ENCODE results near the gene CDH15.

Gene CDH15

DNA sequence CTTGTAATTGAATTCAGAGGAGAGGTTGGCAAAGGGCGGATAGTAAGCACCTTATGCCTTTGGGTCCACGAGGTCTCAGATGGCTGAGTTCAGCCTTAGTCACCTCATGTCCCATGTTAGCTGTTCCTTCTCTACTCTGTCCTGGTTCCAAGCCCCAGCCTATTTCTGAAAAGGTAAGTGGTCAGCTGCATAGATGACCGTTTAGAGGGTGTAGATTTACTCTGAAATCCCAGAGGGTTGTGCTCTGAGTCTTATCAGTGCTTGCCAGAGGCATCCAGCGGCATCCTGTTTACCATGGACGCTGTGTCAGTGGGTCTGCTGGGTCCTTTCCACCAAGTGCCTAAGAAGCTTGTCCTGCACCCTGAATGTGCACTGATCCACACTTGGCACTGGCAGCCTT, 47.8 kb downstream of the CDH15 start:
- Histone ChIP-seq H3K9me3 (no peaks in the 10 kb centered on the region), H3K4me1 (peaks cover 0 to 28% (median 19%) of the 10 kb centered on the region in 4 donors), H3K27me3 (no peaks in the 10 kb centered on the region), H3K4me3 (no peak overlapping the region), H3K36me3 (peaks cover 24 to 45% (median 31%) of the 10 kb centered on the region in 3 donors), H3K27ac (no peak overlapping the region)
- intact Hi-C loops (cut with DNase I; ENCODE audit: low total_unique reads), result loop anchor here (5.0 to 10.0 kb wide), 2 partner anchors 275 to 482 kb away; no protein-coding TSS in a partner anchor
- no peak for DNase-seq
- TF ChIP-seq, protein P1, sequence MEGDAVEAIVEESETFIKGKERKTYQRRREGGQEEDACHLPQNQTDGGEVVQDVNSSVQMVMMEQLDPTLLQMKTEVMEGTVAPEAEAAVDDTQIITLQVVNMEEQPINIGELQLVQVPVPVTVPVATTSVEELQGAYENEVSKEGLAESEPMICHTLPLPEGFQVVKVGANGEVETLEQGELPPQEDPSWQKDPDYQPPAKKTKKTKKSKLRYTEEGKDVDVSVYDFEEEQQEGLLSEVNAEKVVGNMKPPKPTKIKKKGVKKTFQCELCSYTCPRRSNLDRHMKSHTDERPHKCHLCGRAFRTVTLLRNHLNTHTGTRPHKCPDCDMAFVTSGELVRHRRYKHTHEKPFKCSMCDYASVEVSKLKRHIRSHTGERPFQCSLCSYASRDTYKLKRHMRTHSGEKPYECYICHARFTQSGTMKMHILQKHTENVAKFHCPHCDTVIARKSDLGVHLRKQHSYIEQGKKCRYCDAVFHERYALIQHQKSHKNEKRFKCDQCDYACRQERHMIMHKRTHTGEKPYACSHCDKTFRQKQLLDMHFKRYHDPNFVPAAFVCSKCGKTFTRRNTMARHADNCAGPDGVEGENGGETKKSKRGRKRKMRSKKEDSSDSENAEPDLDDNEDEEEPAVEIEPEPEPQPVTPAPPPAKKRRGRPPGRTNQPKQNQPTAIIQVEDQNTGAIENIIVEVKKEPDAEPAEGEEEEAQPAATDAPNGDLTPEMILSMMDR (IDR thresholded peaks at IDR 0.05), result no peak

DNA sequence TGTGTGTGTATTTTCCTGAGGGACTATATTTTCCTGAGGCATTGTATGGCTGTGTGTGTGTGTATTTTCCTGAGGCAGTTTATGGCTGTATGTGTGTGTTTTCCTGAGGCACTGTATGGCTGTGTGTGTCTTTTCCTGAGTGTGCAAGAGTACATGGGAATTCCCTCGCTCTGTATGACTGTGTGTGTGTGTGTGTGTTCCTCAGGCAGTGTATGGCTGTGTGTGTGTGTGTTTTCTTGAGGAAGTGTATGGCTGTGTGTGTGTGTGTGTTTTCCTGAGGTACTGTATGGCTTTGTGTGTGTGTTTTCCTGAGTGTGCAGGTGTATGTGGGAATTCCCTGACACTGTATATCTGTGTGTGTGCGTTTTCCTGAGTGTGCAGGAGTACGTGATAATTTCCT, 50.1 kb downstream of the CDH15 start:
- DNase-seq, result no peak
- Histone ChIP-seq H3K27me3 (no peaks in the 10 kb centered on the region), H3K4me1 (peaks cover 0 to 15% (median 9%) of the 10 kb centered on the region in 4 donors), H3K9me3 (no peaks in the 10 kb centered on the region), H3K36me3 (peaks cover 43 to 61% (median 47%) of the 10 kb centered on the region in 3 donors), H3K27ac (no peak overlapping the region), H3K4me3 (no peak overlapping the region)
- TF ChIP-seq, protein P1 (IDR thresholded peaks at IDR 0.05), result no peak
- intact Hi-C loops (cut with DNase I; ENCODE audit: low total_unique reads), result loop anchor here (10.0 kb wide), 1 partner anchor 357 kb away; the partner anchor contains the start of gene PABPN1L

DNA sequence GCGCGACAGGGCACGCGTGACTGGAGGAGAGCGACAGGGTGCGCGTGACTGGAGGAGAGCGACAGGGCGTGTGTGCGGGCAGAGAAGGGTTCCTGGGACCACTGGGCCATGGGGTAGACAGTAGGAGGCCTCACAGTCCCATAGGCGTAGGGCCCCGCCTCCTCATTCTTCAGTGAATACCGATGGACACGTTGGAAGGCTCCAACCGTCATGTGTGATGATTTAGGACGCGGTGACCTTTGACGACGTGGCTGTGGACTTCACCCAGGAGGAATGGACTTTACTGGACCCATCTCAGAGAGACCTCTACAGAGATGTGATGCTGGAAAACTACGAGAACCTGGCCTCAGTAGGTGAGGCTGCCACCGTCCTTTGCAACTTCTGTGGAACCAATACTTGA, 51.4 kb downstream of the CDH15 start:
- Histone ChIP-seq H3K27me3 (no peaks in the 10 kb centered on the region), H3K4me3 (no peak overlapping the region), H3K36me3 (peaks cover 56 to 74% (median 60%) of the 10 kb centered on the region in 3 donors), H3K4me1 (peaks cover 0 to 14% (median 9%) of the 10 kb centered on the region in 4 donors), H3K9me3 (no peaks in the 10 kb centered on the region), H3K27ac (no peak overlapping the region)
- DNase-seq, result no peak
- intact Hi-C loops (cut with DNase I; ENCODE audit: low total_unique reads), result loop anchor here (10.0 kb wide), 1 partner anchor 358 kb away; the partner anchor contains the start of gene PABPN1L
- TF ChIP-seq, protein P1 (IDR thresholded peaks at IDR 0.05), result no peak

DNA sequence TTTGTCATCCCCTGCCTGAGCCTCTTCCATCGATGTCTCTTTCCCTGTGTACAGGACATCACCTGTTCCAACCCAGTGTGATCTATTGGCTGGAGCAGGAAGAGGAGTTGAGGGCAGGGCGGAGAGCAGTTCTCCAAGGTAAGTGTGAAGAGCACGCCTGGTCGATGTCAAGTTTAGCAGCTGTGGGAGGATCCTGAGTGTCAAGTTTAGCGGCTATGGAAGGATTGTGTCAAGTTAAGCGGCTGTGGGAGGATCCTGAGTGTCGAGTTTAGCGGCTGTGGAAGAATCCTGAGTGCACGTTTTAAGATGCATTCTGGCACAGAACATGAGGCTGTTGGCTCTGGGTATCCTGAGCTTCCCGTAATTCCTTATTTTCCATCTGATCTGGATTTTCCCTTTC, 53.1 kb downstream of the CDH15 start:
- TF ChIP-seq, protein P1 (IDR thresholded peaks at IDR 0.05), result no peak
- Histone ChIP-seq H3K36me3 (peaks cover 69 to 87% (median 74%) of the 10 kb centered on the region in 3 donors), H3K9me3 (no peaks in the 10 kb centered on the region), H3K4me3 (no peak overlapping the region), H3K27ac (no peak overlapping the region), H3K4me1 (no peaks in the 10 kb centered on the region), H3K27me3 (no peaks in the 10 kb centered on the region)
- intact Hi-C loops (cut with DNase I; ENCODE audit: low total_unique reads), result loop anchor here (10.0 kb wide), 1 partner anchor 360 kb away; the partner anchor contains the start of gene PABPN1L
- DNase-seq, result no peak

DNA sequence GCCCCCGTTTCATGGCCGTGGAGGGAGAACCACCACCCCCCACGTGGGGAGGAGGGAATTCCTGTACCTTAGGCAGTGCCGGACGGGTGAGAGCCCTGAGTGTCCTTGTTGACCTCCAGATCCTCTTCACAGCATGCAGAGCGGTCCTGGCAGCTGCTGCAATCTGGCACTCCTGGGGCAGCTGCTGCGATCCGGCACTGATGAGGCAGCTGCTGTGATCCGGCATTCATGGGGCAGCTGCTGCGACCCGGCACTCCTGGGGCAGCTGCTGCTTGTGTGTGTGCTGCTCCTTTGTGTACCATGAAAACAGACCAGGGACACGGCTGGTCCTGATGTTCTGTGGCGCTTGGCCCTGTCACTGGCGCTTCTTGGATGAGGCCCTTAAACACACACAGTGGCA, 58.7 kb downstream of the CDH15 start:
- intact Hi-C loops (cut with DNase I; ENCODE audit: low total_unique reads), result no loop called here
- no peak overlapping the region for H3K27ac ChIP-seq
- no peak for DNase-seq
- H3K4me1 ChIP-seq, result no peaks in the 10 kb centered on the region
- no peak overlapping the region for H3K4me3 ChIP-seq
- no peaks in the 10 kb centered on the region for H3K9me3 ChIP-seq
- H3K36me3 ChIP-seq, result peaks cover 77 to 95% (median 90%) of the 10 kb centered on the region in 3 donors
- TF ChIP-seq, protein P1 (IDR thresholded peaks at IDR 0.05), result no peak
- H3K27me3 ChIP-seq, result no peaks in the 10 kb centered on the region
